Activated T-cell treated with anti-CD3 and anti-CD28 coated beads, Interleukin-2, amount 50 U/mL, for 24 hours (primary cell): ENCODE measurements around the gene PDZRN3.

Experiments used
- DNase-seq: peaks from one replicate; pipeline ENCODE4 v3.0.0-alpha.2; 2020
- H3K27ac Mint-ChIP-seq: 2 replicates; pipeline ENCODE4 v1.8.0; 2020; ENCODE audit warnings: mild to moderate bottlenecking, mixed read lengths
- H3K27me3 Mint-ChIP-seq: 2 replicates; pipeline ENCODE4 v1.8.0; 2020; ENCODE audit warnings: mixed read lengths
- H3K36me3 Mint-ChIP-seq: 2 replicates; pipeline ENCODE4 v1.8.0; 2020; ENCODE audit warnings: low read depth, mixed read lengths
- H3K4me1 Mint-ChIP-seq: 2 replicates; pipeline ENCODE4 v1.8.0; 2020; ENCODE audit warnings: low read depth, mixed read lengths
- H3K4me3 Mint-ChIP-seq: 2 replicates; pipeline ENCODE4 v1.8.0; 2020; ENCODE audit warnings: mild to moderate bottlenecking, moderate library complexity, mixed read lengths
- H3K9me3 Mint-ChIP-seq: 2 replicates; pipeline ENCODE4 v1.8.0; 2020; ENCODE audit warnings: mixed read lengths

Gene PDZRN3

GRCh38 chr3:73624821-73625665 lies at the start of gene PDZRN3:
Gene PDZRN3 (minus strand): TSS chr3:73624941.
- H3K27me3 Mint-ChIP-seq = peaks cover 22% of the 10 kb centered on the region
- no peaks in the 10 kb centered on the region for H3K36me3 Mint-ChIP-seq
- H3K4me1 Mint-ChIP-seq = no peaks in the 10 kb centered on the region
- no peak within 1 kb of the TSS for H3K4me3 Mint-ChIP-seq
- no peak within 1 kb of the TSS for H3K27ac Mint-ChIP-seq
- DNase-seq = no peak
- H3K9me3 Mint-ChIP-seq = no peaks in the 10 kb centered on the region

GRCh38 chr3:73674280-73674679 lies 49.5 kb upstream of the PDZRN3 start:
- H3K9me3 Mint-ChIP-seq = peaks cover 6% of the 10 kb centered on the region
- DNase-seq = no peak

GRCh38 chr3:73669260-73669659 lies 44.5 kb upstream of the PDZRN3 start:
- Mint-ChIP-seq H3K36me3 (no peaks in the 10 kb centered on the region), H3K4me3 (no peak overlapping the region), H3K27me3 (no peaks in the 10 kb centered on the region), H3K27ac (no peak overlapping the region), H3K4me1 (no peaks in the 10 kb centered on the region), H3K9me3 (peaks cover 8% of the 10 kb centered on the region)
- DNase-seq = no peak

More at GRCh38 chr3:73674280-73674679, 49.5 kb upstream of the PDZRN3 start:
- H3K4me1 Mint-ChIP-seq = no peaks in the 10 kb centered on the region
- H3K36me3 Mint-ChIP-seq = no peaks in the 10 kb centered on the region
- no peak overlapping the region for H3K27ac Mint-ChIP-seq
- H3K4me3 Mint-ChIP-seq = no peak overlapping the region
- no peaks in the 10 kb centered on the region for H3K27me3 Mint-ChIP-seq

GRCh38 chr3:73668391-73668790 lies 43.6 kb upstream of the PDZRN3 start:
- no peak overlapping the region for H3K4me3 Mint-ChIP-seq
- H3K4me1 Mint-ChIP-seq = no peaks in the 10 kb centered on the region
- H3K9me3 Mint-ChIP-seq = peaks cover 8% of the 10 kb centered on the region

GRCh38 chr3:73667889-73668288 lies 43.1 kb upstream of the PDZRN3 start:
- H3K4me1 Mint-ChIP-seq = no peaks in the 10 kb centered on the region
- no peaks in the 10 kb centered on the region for H3K36me3 Mint-ChIP-seq
- no peak for DNase-seq
- H3K4me3 Mint-ChIP-seq = no peak overlapping the region
- peaks cover 5% of the 10 kb centered on the region for H3K9me3 Mint-ChIP-seq
- H3K27me3 Mint-ChIP-seq = no peaks in the 10 kb centered on the region
- H3K27ac Mint-ChIP-seq = no peak overlapping the region

More at GRCh38 chr3:73668391-73668790, 43.6 kb upstream of the PDZRN3 start:
- Mint-ChIP-seq H3K36me3 (no peaks in the 10 kb centered on the region), H3K27me3 (no peaks in the 10 kb centered on the region), H3K27ac (no peak overlapping the region)
- DNase-seq = no peak

- H3K27me3 Mint-ChIP-seq = no peaks in the 10 kb centered on the region
- H3K4me3 Mint-ChIP-seq = no peak overlapping the region
- H3K4me1 Mint-ChIP-seq = no peaks in the 10 kb centered on the region
- no peak for DNase-seq
- H3K9me3 Mint-ChIP-seq = peaks cover 2% of the 10 kb centered on the region
- no peaks in the 10 kb centered on the region for H3K36me3 Mint-ChIP-seq
- no peak overlapping the region for H3K27ac Mint-ChIP-seq
These were observed 40.5 kb upstream of the PDZRN3 start for GRCh38 chr3:73665286-73665685.

GRCh38 chr3:73664389-73664788 lies 39.6 kb upstream of the PDZRN3 start:
- Mint-ChIP-seq H3K27me3 (no peaks in the 10 kb centered on the region), H3K9me3 (peaks cover 2% of the 10 kb centered on the region), H3K27ac (no peak overlapping the region), H3K4me3 (no peak overlapping the region), H3K4me1 (no peaks in the 10 kb centered on the region), H3K36me3 (no peaks in the 10 kb centered on the region)
- no peak for DNase-seq

GRCh38 chr3:73663495-73663894 lies 38.8 kb upstream of the PDZRN3 start:
- Mint-ChIP-seq H3K36me3 (no peaks in the 10 kb centered on the region), H3K4me3 (no peak overlapping the region), H3K27me3 (no peaks in the 10 kb centered on the region), H3K4me1 (no peaks in the 10 kb centered on the region), H3K9me3 (peaks cover 2% of the 10 kb centered on the region), H3K27ac (no peak overlapping the region)
- no peak for DNase-seq

- Mint-ChIP-seq H3K27me3 (no peaks in the 10 kb centered on the region), H3K36me3 (no peaks in the 10 kb centered on the region), H3K4me3 (no peak overlapping the region), H3K9me3 (no peaks in the 10 kb centered on the region), H3K27ac (no peak overlapping the region), H3K4me1 (no peaks in the 10 kb centered on the region)
- no peak for DNase-seq
These were observed 36.5 kb upstream of the PDZRN3 start for GRCh38 chr3:73661265-73661664.

- Mint-ChIP-seq H3K9me3 (no peaks in the 10 kb centered on the region), H3K27ac (no peak overlapping the region), H3K4me3 (no peak overlapping the region), H3K27me3 (no peaks in the 10 kb centered on the region), H3K4me1 (no peaks in the 10 kb centered on the region), H3K36me3 (no peaks in the 10 kb centered on the region)
- DNase-seq = no peak
These were observed 33.5 kb upstream of the PDZRN3 start for GRCh38 chr3:73658227-73658626.

GRCh38 chr3:73657186-73657585 lies 32.4 kb upstream of the PDZRN3 start:
- Mint-ChIP-seq H3K36me3 (no peaks in the 10 kb centered on the region), H3K9me3 (no peaks in the 10 kb centered on the region), H3K27ac (no peak overlapping the region), H3K27me3 (no peaks in the 10 kb centered on the region), H3K4me1 (no peaks in the 10 kb centered on the region), H3K4me3 (no peak overlapping the region)
- DNase-seq = no peak

GRCh38 chr3:73656241-73656890 lies 31.6 kb upstream of the PDZRN3 start:
- no peaks in the 10 kb centered on the region for H3K36me3 Mint-ChIP-seq
- H3K27me3 Mint-ChIP-seq = no peaks in the 10 kb centered on the region
- no peaks in the 10 kb centered on the region for H3K4me1 Mint-ChIP-seq
- H3K27ac Mint-ChIP-seq = no peak overlapping the region
- no peak overlapping the region for H3K4me3 Mint-ChIP-seq
- no peaks in the 10 kb centered on the region for H3K9me3 Mint-ChIP-seq
- no peak for DNase-seq

- no peaks in the 10 kb centered on the region for H3K4me1 Mint-ChIP-seq
- H3K27ac Mint-ChIP-seq = no peak overlapping the region
- no peak overlapping the region for H3K4me3 Mint-ChIP-seq
- no peak for DNase-seq
- no peaks in the 10 kb centered on the region for H3K9me3 Mint-ChIP-seq
- H3K36me3 Mint-ChIP-seq = no peaks in the 10 kb centered on the region
- H3K27me3 Mint-ChIP-seq = no peaks in the 10 kb centered on the region
These were observed 30.5 kb upstream of the PDZRN3 start for GRCh38 chr3:73655197-73655596.

- DNase-seq = no peak
- Mint-ChIP-seq H3K27ac (no peak overlapping the region), H3K36me3 (no peaks in the 10 kb centered on the region), H3K4me1 (no peaks in the 10 kb centered on the region), H3K9me3 (no peaks in the 10 kb centered on the region), H3K27me3 (no peaks in the 10 kb centered on the region), H3K4me3 (no peak overlapping the region)
These were observed 29.1 kb upstream of the PDZRN3 start for GRCh38 chr3:73653877-73654276.

- Mint-ChIP-seq H3K36me3 (no peaks in the 10 kb centered on the region), H3K27ac (no peak overlapping the region), H3K4me1 (no peaks in the 10 kb centered on the region), H3K9me3 (no peaks in the 10 kb centered on the region), H3K27me3 (no peaks in the 10 kb centered on the region), H3K4me3 (no peak overlapping the region)
- no peak for DNase-seq
These were observed 28.6 kb upstream of the PDZRN3 start for GRCh38 chr3:73653351-73653750.
